H1 (cell line): Measurements from ENCODE around the gene PPP2R2B. TPM values are rescaled to one million over a fixed set of nuclear protein-coding genes. Genes with fewer than 3 reads are reported as not detected.
A peak's percentile ranks its signal among the peaks of the same experiment; 100 is the strongest.

Experiments used
- CTCF ChIA-PET: fragments of 300-600 bp; sonication (Branson Sonifier 250); formaldehyde crosslinking; loops from one replicate; lab custom pipeline; 2021; ENCODE audit not compliant: partially characterized antibody; lab: Charles Lee
- POLR2A ChIA-PET: fragments of 300-600 bp; sonication (Branson Sonifier 250); formaldehyde crosslinking; loops from one replicate; lab custom pipeline; 2021; ENCODE audit warnings: inconsistent platforms; ENCODE audit not compliant: partially characterized antibody; lab: Charles Lee
- DNase-seq, 2 experiments: peaks; one replicate each; pipeline versions ENCODE4 v3.0.0 to v3.0.0-alpha.2; 2010 to 2022; ENCODE audit warnings: low spot score in 2 of 2, low read depth in 1 of 2, mixed read lengths in 1 of 2
- FAIRE-seq: peaks from 2 replicates; lab custom pipeline; 2011; peaks lifted over from hg19 to GRCh38; lab: Jason Lieb, UNC
- H2AFZ ChIP-seq: 2 replicates; pipeline ENCODE4 v1.8.1; 2012; ENCODE audit warnings: low read length, inconsistent platforms
- H2AK5ac ChIP-seq: 2 replicates; pipeline ENCODE4 v1.6.1; 2013; ENCODE audit warnings: low read depth, low read length
- H2BK120ac ChIP-seq: replicated peaks from 2 replicates; pipeline ENCODE3; 2013; ENCODE audit warnings: low read depth, low read length, inconsistent platforms
- H2BK12ac ChIP-seq: 2 replicates; pipeline ENCODE4 v1.6.1; 2013; ENCODE audit warnings: low read depth, low read length
- H2BK15ac ChIP-seq: 2 replicates; pipeline ENCODE4 v1.6.1; 2013; ENCODE audit warnings: low read length
- H2BK20ac ChIP-seq: 2 replicates; pipeline ENCODE4 v1.6.1; 2013; ENCODE audit warnings: low read length
- H2BK5ac ChIP-seq: 2 replicates; pipeline ENCODE4 v1.6.1; 2013; ENCODE audit warnings: low read depth, low read length
- H3K14ac ChIP-seq: 2 replicates; pipeline ENCODE4 v1.6.1; 2013; ENCODE audit warnings: inconsistent platforms; ENCODE audit not compliant: insufficient read length
- H3K18ac ChIP-seq: 2 replicates; pipeline ENCODE4 v1.6.1; 2013; ENCODE audit warnings: low read length; ENCODE audit errors: extremely low read depth
- H3K23ac ChIP-seq: 2 replicates; pipeline ENCODE4 v1.6.1; 2013; ENCODE audit warnings: inconsistent platforms; ENCODE audit not compliant: insufficient read length
- H3K23me2 ChIP-seq: 2 replicates; pipeline ENCODE4 v1.6.1; 2013; ENCODE audit warnings: low read depth, low read length
- H3K27ac ChIP-seq: 2 replicates; pipeline ENCODE4 v1.6.1; 2011; ENCODE audit warnings: low read depth, low read length, inconsistent platforms
- H3K27me3 ChIP-seq, 4 experiments: replicated peaks in 1 of 4; 1 replicate in 1 of 4; 2 replicates in 3 of 4; pipeline versions ENCODE4 v1.6.1 to v1.8.1; 2011 to 2013; ENCODE audit warnings: low read length in 3 of 4, mild to moderate bottlenecking in 3 of 4, inconsistent platforms in 2 of 4, mixed read lengths in 2 of 4, moderate library complexity in 1 of 4; ENCODE audit not compliant: control insufficient read depth in 3 of 4, insufficient read depth in 3 of 4; ENCODE audit errors: extremely low read depth in 1 of 4
- H3K36me3 ChIP-seq, 4 experiments: 2 replicates each; pipeline versions ENCODE4 v1.6.1 to v1.8.1; 2011 to 2013; ENCODE audit warnings: mild to moderate bottlenecking in 4 of 4, low read length in 3 of 4, moderate library complexity in 2 of 4, control low read depth in 1 of 4, inconsistent platforms in 1 of 4; ENCODE audit not compliant: insufficient read depth in 4 of 4, control insufficient read depth in 2 of 4
- H3K4ac ChIP-seq: replicated peaks from 2 replicates; pipeline ENCODE3; 2013; ENCODE audit warnings: low read length, low read depth, mixed read lengths, inconsistent platforms; ENCODE audit not compliant: insufficient read length
- H3K4me1 ChIP-seq, 4 experiments: replicated peaks in 1 of 4; 1 replicate in 1 of 4; 2 replicates in 3 of 4; pipeline versions ENCODE4 v1.6.1 to v1.8.1; 2011 to 2013; ENCODE audit warnings: low read length in 3 of 4, inconsistent platforms in 2 of 4, mixed read lengths in 1 of 4; ENCODE audit not compliant: insufficient read depth in 4 of 4, control insufficient read depth in 3 of 4
- H3K4me2 ChIP-seq, 2 experiments: 2 replicates each; pipeline versions ENCODE4 v1.6.1 to v1.8.1; 2011 to 2013; ENCODE audit warnings: low read depth in 2 of 2, low read length in 2 of 2, control low read depth in 1 of 2, inconsistent platforms in 1 of 2, mild to moderate bottlenecking in 1 of 2; ENCODE audit not compliant: insufficient read depth in 1 of 2
- H3K4me3 ChIP-seq, 4 experiments: fragments of 200-600, 300-600 bp in 1 of 4; sonication (generic), shearing (Covaris generic), sonication (Bioruptor Twin) in 1 of 4; 2 replicates each; pipeline versions ENCODE4 v1.5.1 to v1.8.1; 2011 to 2016; ENCODE audit warnings: low read length in 4 of 4, low read depth in 3 of 4, control low read depth in 2 of 4, inconsistent platforms in 2 of 4, mild to moderate bottlenecking in 2 of 4, mixed read lengths in 1 of 4, moderate library complexity in 1 of 4; ENCODE audit not compliant: insufficient read depth in 2 of 4; ENCODE audit errors: extremely low read depth in 1 of 4
- H3K56ac ChIP-seq: replicated peaks from 2 replicates; pipeline ENCODE3; 2013; ENCODE audit warnings: low read depth, mild to moderate bottlenecking, mixed read lengths, low read length, inconsistent platforms; ENCODE audit not compliant: insufficient read length
- H3K79me1 ChIP-seq: 2 replicates; pipeline ENCODE4 v1.6.1; 2013; ENCODE audit warnings: low read depth, low read length, control low read depth
- H3K79me2 ChIP-seq, 2 experiments: 2 replicates each; pipeline versions ENCODE4 v1.6.1 to v1.8.1; 2012 to 2013; ENCODE audit warnings: low read length in 2 of 2, mild to moderate bottlenecking in 2 of 2, inconsistent platforms in 1 of 2; ENCODE audit not compliant: insufficient read depth in 2 of 2, control insufficient read depth in 1 of 2
- H3K9ac ChIP-seq, 4 experiments: replicated peaks in 1 of 4; 1 replicate in 1 of 4; 2 replicates in 3 of 4; pipeline versions ENCODE4 v1.6.1 to v1.8.1; 2011 to 2013; ENCODE audit warnings: low read depth in 3 of 4, low read length in 3 of 4, control low read depth in 2 of 4, mild to moderate bottlenecking in 2 of 4, moderate library complexity in 2 of 4, inconsistent platforms in 1 of 4; ENCODE audit errors: extremely low read depth in 1 of 4
- H3K9me3 ChIP-seq, 2 experiments: 2 replicates each; pipeline versions ENCODE4 v1.6.1 to v1.8.1; 2012 to 2013; ENCODE audit warnings: mild to moderate bottlenecking in 2 of 2, moderate library complexity in 2 of 2, control low read depth in 1 of 2, inconsistent platforms in 1 of 2, low read depth in 1 of 2, low read length in 1 of 2, mixed read lengths in 1 of 2; ENCODE audit not compliant: insufficient read depth in 2 of 2
- H4K20me1 ChIP-seq, 2 experiments: replicated peaks in 1 of 2; 2 replicates each; pipeline versions ENCODE3 to v1.8.1; 2011 to 2013; ENCODE audit warnings: inconsistent platforms in 2 of 2, low read length in 2 of 2, mild to moderate bottlenecking in 1 of 2; ENCODE audit not compliant: insufficient read depth in 2 of 2, control insufficient read depth in 1 of 2
- H4K5ac ChIP-seq: 2 replicates; pipeline ENCODE4 v1.6.1; 2013; ENCODE audit warnings: low read length, low read depth, mixed read lengths, inconsistent platforms; ENCODE audit not compliant: insufficient read length
- H4K8ac ChIP-seq: 2 replicates; pipeline ENCODE4 v1.8.0; 2013; ENCODE audit warnings: mild to moderate bottlenecking, moderate library complexity, low read length, inconsistent platforms; ENCODE audit not compliant: insufficient read depth; ENCODE audit errors: extremely low read depth
- H4K91ac ChIP-seq: replicated peaks from 2 replicates; pipeline ENCODE3; 2013; ENCODE audit warnings: low read length, mixed read lengths, inconsistent platforms; ENCODE audit not compliant: insufficient read length
- EGR1 ChIP-seq: IDR thresholded peaks from 2 replicates; pipeline ENCODE4 v1.6.1; 2011; ENCODE audit warnings: low read depth, low read length, borderline replicate concordance
- EZH2 ChIP-seq: fragments of 200-600 bp; sonication (generic); IDR thresholded peaks from 2 replicates; pipeline ENCODE4 v1.7.1; 2012; ENCODE audit warnings: low read depth, mild to moderate bottlenecking, moderate library complexity, low read length, inconsistent platforms; ENCODE audit not compliant: severe bottlenecking
- MAFK ChIP-seq: IDR thresholded peaks from 2 replicates; pipeline ENCODE4 v1.6.1; 2012; ENCODE audit warnings: low read depth, mild to moderate bottlenecking, improper control_type of control experiment, low read length
- POU5F1 ChIP-seq: IDR thresholded peaks from 2 replicates; pipeline ENCODE4 v1.6.1; 2011; ENCODE audit warnings: low read depth, mild to moderate bottlenecking, low read length, moderate library complexity
- RBBP5 ChIP-seq: IDR thresholded peaks from 2 replicates; pipeline ENCODE4 v1.7.1; 2012; ENCODE audit warnings: low read depth, mild to moderate bottlenecking, inconsistent platforms, low read length, moderate library complexity, borderline replicate concordance
- RFX5 ChIP-seq: IDR thresholded peaks from 2 replicates; pipeline ENCODE4 v1.6.1; 2011; ENCODE audit warnings: low read depth, low read length, improper control_type of control experiment, borderline replicate concordance
- RXRA ChIP-seq: IDR thresholded peaks from 2 replicates; pipeline ENCODE4 v1.6.1; 2011; ENCODE audit warnings: low read depth, mild to moderate bottlenecking, low read length, moderate library complexity; ENCODE audit not compliant: insufficient read depth
- SP4 ChIP-seq: IDR thresholded peaks from 2 replicates; pipeline ENCODE4 v1.6.1; 2012; ENCODE audit warnings: low read length, inconsistent platforms
- USF2 ChIP-seq: IDR thresholded peaks from 2 replicates; pipeline ENCODE4 v1.6.1; 2011; ENCODE audit warnings: low read length, improper control_type of control experiment
- WGBS, 2 experiments: shearing (Covaris generic) in 1 of 2; methylation state at CpG; one replicate each; pipeline versions ENCODE4 v1.1.6 to v1.1.7; 2013 to 2015; ENCODE audit warnings: low lambda C conversion rate in 2 of 2, mixed read lengths in 2 of 2, inconsistent platforms in 1 of 2, low coverage in 1 of 2, missing lambda C conversion rate in 1 of 2; ENCODE audit not compliant: insufficient replicate concordance in 2 of 2, insufficient coverage in 1 of 2, insufficient read length in 1 of 2; ENCODE audit errors: extremely low coverage in 1 of 2, missing lambda C conversion rate in 1 of 2; 5-methylcytosine and 5-hydroxymethylcytosine counted together
- polyA plus RNA-seq, 7 experiments: library from polyadenylated mRNA; depleted of rRNA in 3 of 7; stranded (reverse) in 5 of 7; unstranded in 2 of 7; fragments of >200 nt in 5 of 7; fragments of 200-250 nt in 2 of 7; gene quantifications; 1 replicate in 5 of 7; 2 replicates in 1 of 7; 4 replicates in 1 of 7; pipeline versions ENCODE4 v1.2.1 to v1.2.3, GENCODE V29; 2011 to 2013; ENCODE audit warnings: missing spikeins in 2 of 7, mixed read lengths in 2 of 7
- total RNA-seq: library from RNA; stranded (reverse); fragmentation: NEBNext Ultra II Directional; extraction: Animal tissue kit (Norgen Biotek cat#: 25700); gene quantifications from 2 replicates; pipeline ENCODE4 v1.2.1, GENCODE V29; 2021
- TF ChIP-seq, protein P1 (sequence below): IDR thresholded peaks from 2 replicates; pipeline ENCODE4 v1.6.1; 2012; ENCODE audit warnings: low read length, inconsistent platforms

The PPP2R2B gene
- total and polyA plus RNA-seq, 2 of the 8 experiments (the other 6 are each of a cell fraction or from before 2014, with no cell fraction given): 21.1 to 37.1 TPM

GRCh38 chr5:146751781-146752401 is 126.7 kb downstream of the PPP2R2B start:
- H3K79me1 ChIP-seq: no peaks in the 10 kb centered on the region
- H4K20me1 ChIP-seq: no peaks in the 10 kb centered on the region
- H2BK20ac ChIP-seq: no peak overlapping the region
- ChIA-PET CTCF (interaction anchor here (1.2 kb wide), 1 partner anchor 214 kb away, joined by 3 read pairs; no protein-coding TSS in a partner anchor), POLR2A (no interaction called here)
- H2AK5ac ChIP-seq: no peak overlapping the region
- H3K18ac ChIP-seq: no peak overlapping the region
- no peak overlapping the region; the same call in 1 of the 2 replicates for H2BK15ac ChIP-seq
- no peak overlapping the region for H3K27ac ChIP-seq
- no peak overlapping the region for H3K23ac ChIP-seq
- no peak overlapping the region for H3K14ac ChIP-seq
- H3K56ac ChIP-seq: no peak overlapping the region
- H4K91ac ChIP-seq: no peak overlapping the region
- FAIRE-seq: no peak
- H4K8ac ChIP-seq: no peak overlapping the region
- peaks cover 0 to 6% of the 10 kb centered on the region in 2 experiments; a peak in 2 of 4 replicates for H3K9me3 ChIP-seq
- H3K27me3 ChIP-seq: no peaks in the 10 kb centered on the region
- H3K79me2 ChIP-seq: no peaks in the 10 kb centered on the region
- H3K36me3 ChIP-seq: no peaks in the 10 kb centered on the region; a peak in 2 of 8 replicates
- H2BK120ac ChIP-seq: no peak overlapping the region
- peak overlapping the region; percentile 11; the same call in 1 of the 2 replicates for H2BK5ac ChIP-seq
- no peak overlapping the region for H3K9ac ChIP-seq
- no peak overlapping the region for H2AFZ ChIP-seq
- no peak for DNase-seq
- no peaks in the 10 kb centered on the region for H3K23me2 ChIP-seq
- H2BK12ac ChIP-seq: no peak overlapping the region
- H3K4me2 ChIP-seq: no peak overlapping the region
- no peak overlapping the region for H3K4ac ChIP-seq
- H4K5ac ChIP-seq: no peak overlapping the region
- no peaks in the 10 kb centered on the region; a peak in 1 of 7 replicates for H3K4me1 ChIP-seq
- WGBS, 2 experiments: 93% methylated on average over 3 of the region's 3 CpGs; no CpG with 5 or more reads in 1 of the 2 experiments
- no peak overlapping the region for H3K4me3 ChIP-seq
- TF ChIP-seq USF2 (no peak), RXRA (no peak), RBBP5 (no peak), RFX5 (no peak), EGR1 (no peak), SP4 (no peak), EZH2 (no peak), POU5F1 (no peak), MAFK (no peak)
- TF ChIP-seq, protein P1, sequence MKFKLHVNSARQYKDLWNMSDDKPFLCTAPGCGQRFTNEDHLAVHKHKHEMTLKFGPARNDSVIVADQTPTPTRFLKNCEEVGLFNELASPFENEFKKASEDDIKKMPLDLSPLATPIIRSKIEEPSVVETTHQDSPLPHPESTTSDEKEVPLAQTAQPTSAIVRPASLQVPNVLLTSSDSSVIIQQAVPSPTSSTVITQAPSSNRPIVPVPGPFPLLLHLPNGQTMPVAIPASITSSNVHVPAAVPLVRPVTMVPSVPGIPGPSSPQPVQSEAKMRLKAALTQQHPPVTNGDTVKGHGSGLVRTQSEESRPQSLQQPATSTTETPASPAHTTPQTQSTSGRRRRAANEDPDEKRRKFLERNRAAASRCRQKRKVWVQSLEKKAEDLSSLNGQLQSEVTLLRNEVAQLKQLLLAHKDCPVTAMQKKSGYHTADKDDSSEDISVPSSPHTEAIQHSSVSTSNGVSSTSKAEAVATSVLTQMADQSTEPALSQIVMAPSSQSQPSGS: no peak
